Muscle of leg (tissue), 11 donors: Measurements from ENCODE around the gene TMTC2. TPM values are rescaled to one million over a fixed set of nuclear protein-coding genes. Genes with fewer than 3 reads are reported as not detected.

Experiments
- DNase-seq: peaks from one replicate; pipeline ENCODE4 v3.0.0; 2013
- H3K27ac ChIP-seq: one replicate; pipeline ENCODE4 v1.5.1; 2013; ENCODE audit warnings: mild to moderate bottlenecking, low read length, control low read depth
- H3K27me3 ChIP-seq: one replicate; pipeline ENCODE4 v1.6.1; 2013; ENCODE audit warnings: low read length; ENCODE audit not compliant: control insufficient read depth, insufficient read depth
- H3K36me3 ChIP-seq: one replicate; pipeline ENCODE4 v1.6.1; 2013; ENCODE audit warnings: low read length; ENCODE audit not compliant: control insufficient read depth, insufficient read depth
- H3K4me1 ChIP-seq: one replicate; pipeline ENCODE4 v1.6.1; 2013; ENCODE audit warnings: low read length; ENCODE audit not compliant: control insufficient read depth, insufficient read depth
- H3K4me3 ChIP-seq: one replicate; pipeline ENCODE4 v1.5.1; 2013; ENCODE audit warnings: low read length, control low read depth
- H3K9me3 ChIP-seq: replicated peaks from 2 replicates; pipeline ENCODE4 v1.6.1; 2013; ENCODE audit warnings: low read depth, low read length; ENCODE audit not compliant: control insufficient read depth
- WGBS: methylation state at CpG from one replicate; pipeline ENCODE4 v1.1.5; 2013; ENCODE audit warnings: missing lambda C conversion rate; ENCODE audit not compliant: insufficient coverage; 5-methylcytosine and 5-hydroxymethylcytosine counted together
- polyA plus RNA-seq, 8 donors: library from polyadenylated mRNA; unstranded; fragments of 120-200 nt; gene quantifications; one replicate each; pipeline versions ENCODE4 v1.2.1 to v1.2.3, GENCODE V29; 2013; ENCODE audit warnings: inconsistent platforms in 1 of 8, low replicate concordance in 1 of 8; ENCODE audit not compliant: insufficient read length in 8 of 8, insufficient read depth in 1 of 8
- total RNA-seq: library from RNA; stranded (reverse); fragments of 120-200 nt; gene quantifications from one replicate; pipeline ENCODE4 v1.2.4, GENCODE V29; 2013

The TMTC2 gene
- total and polyA plus RNA-seq, 9 donors, result 10.8 to 24.8 (median 18.3) TPM

- Histone ChIP-seq H3K4me3 (no peak overlapping the region), H3K27me3 (no peaks in the 10 kb centered on the region), H3K9me3 (no peaks in the 10 kb centered on the region), H3K36me3 (no peaks in the 10 kb centered on the region), H3K4me1 (no peaks in the 10 kb centered on the region), H3K27ac (no peak overlapping the region)
- DNase-seq, result no peak
- 83% methylated on average over 3 of the region's 3 CpGs for WGBS
Measured at GRCh38 chr12:82675246-82675645, 11.5 kb upstream of the TMTC2 start.

- Histone ChIP-seq H3K36me3 (no peaks in the 10 kb centered on the region), H3K27me3 (no peaks in the 10 kb centered on the region), H3K4me3 (no peak overlapping the region), H3K27ac (no peak overlapping the region), H3K9me3 (no peaks in the 10 kb centered on the region), H3K4me1 (peaks cover 5% of the 10 kb centered on the region)
- WGBS, result 50% methylated on average over 1 of the region's 1 CpG
- no peak for DNase-seq
Measured at GRCh38 chr12:82682326-82682725, 4.4 kb upstream of the TMTC2 start.

GRCh38 chr12:82682851-82683261 is 3.9 kb upstream of the TMTC2 start:
- H3K4me3 ChIP-seq, result no peak overlapping the region
- no peaks in the 10 kb centered on the region for H3K27me3 ChIP-seq
- peaks cover 5% of the 10 kb centered on the region for H3K4me1 ChIP-seq
- no peak for DNase-seq
- no peaks in the 10 kb centered on the region for H3K9me3 ChIP-seq
- H3K27ac ChIP-seq, result no peak overlapping the region
- 20% methylated on average over 2 of the region's 4 CpGs for WGBS
- H3K36me3 ChIP-seq, result no peaks in the 10 kb centered on the region

GRCh38 chr12:82685790-82686167 is 927 bp upstream of the TMTC2 start:
- 0% methylated on average over 6 of the region's 11 CpGs for WGBS
- no peaks in the 10 kb centered on the region for H3K27me3 ChIP-seq
- peak; percentile 98 for DNase-seq

GRCh38 chr12:82687021-82688011 is 610 bp downstream of the TMTC2 start:
- WGBS, result under 1% methylated on average over 60 of the region's 75 CpGs
- Histone ChIP-seq H3K36me3 (no peaks in the 10 kb centered on the region), H3K9me3 (no peaks in the 10 kb centered on the region), H3K4me3 (peak overlapping the region; percentile 93), H3K4me1 (peaks cover 9% of the 10 kb centered on the region), H3K27ac (peak overlapping the region; percentile 97), H3K27me3 (no peaks in the 10 kb centered on the region)
- DNase-seq, result peak; percentile 67

More at GRCh38 chr12:82685790-82686167, 927 bp upstream of the TMTC2 start:
- Histone ChIP-seq H3K27ac (peak overlapping the region; percentile 97), H3K4me3 (peak overlapping the region; percentile 93), H3K9me3 (no peaks in the 10 kb centered on the region), H3K36me3 (no peaks in the 10 kb centered on the region), H3K4me1 (peaks cover 10% of the 10 kb centered on the region)

- WGBS, result 0% methylated on average over 3 of the region's 12 CpGs
- peak overlapping the region; percentile 97 for H3K27ac ChIP-seq
- no peaks in the 10 kb centered on the region for H3K9me3 ChIP-seq
- DNase-seq, result peak; percentile 34
- H3K4me1 ChIP-seq, result peaks cover 7% of the 10 kb centered on the region
- peaks cover under 1% of the 10 kb centered on the region for H3K36me3 ChIP-seq
- no peaks in the 10 kb centered on the region for H3K27me3 ChIP-seq
- peak overlapping the region; percentile 93 for H3K4me3 ChIP-seq
Measured at GRCh38 chr12:82688035-82688501, 1.4 kb downstream of the TMTC2 start.

GRCh38 chr12:82688596-82688995 is 1.9 kb downstream of the TMTC2 start:
- Histone ChIP-seq H3K27me3 (no peaks in the 10 kb centered on the region), H3K36me3 (peaks cover 4% of the 10 kb centered on the region), H3K9me3 (no peaks in the 10 kb centered on the region), H3K27ac (peak overlapping the region; percentile 97), H3K4me1 (peaks cover 7% of the 10 kb centered on the region), H3K4me3 (peak overlapping the region; percentile 93)
- WGBS, result no CpG with 5 or more reads among the region's 7 CpGs
- DNase-seq, result peak; percentile 56

GRCh38 chr12:82690006-82690405 is 3.3 kb downstream of the TMTC2 start:
- peak overlapping the region; percentile 4 for H3K4me3 ChIP-seq
- H3K9me3 ChIP-seq, result no peaks in the 10 kb centered on the region
- no peaks in the 10 kb centered on the region for H3K27me3 ChIP-seq
- H3K4me1 ChIP-seq, result peaks cover 7% of the 10 kb centered on the region
- DNase-seq, result peak; percentile 38
- peak overlapping the region; percentile 22 for H3K27ac ChIP-seq
- H3K36me3 ChIP-seq, result peaks cover 4% of the 10 kb centered on the region
- WGBS, result no CpG with 5 or more reads among the region's 1 CpG

- DNase-seq, result no peak
- Histone ChIP-seq H3K4me1 (peaks cover 5% of the 10 kb centered on the region), H3K9me3 (no peaks in the 10 kb centered on the region), H3K4me3 (no peak overlapping the region), H3K36me3 (peaks cover 6% of the 10 kb centered on the region), H3K27ac (no peak overlapping the region), H3K27me3 (no peaks in the 10 kb centered on the region)
- WGBS, result no CpG with 5 or more reads among the region's 1 CpG
Measured at GRCh38 chr12:82691513-82691912, 4.8 kb downstream of the TMTC2 start.

GRCh38 chr12:82694276-82694675 is 7.6 kb downstream of the TMTC2 start:
- Histone ChIP-seq H3K4me1 (no peaks in the 10 kb centered on the region), H3K27ac (no peak overlapping the region), H3K4me3 (no peak overlapping the region), H3K9me3 (no peaks in the 10 kb centered on the region), H3K36me3 (peaks cover 6% of the 10 kb centered on the region), H3K27me3 (no peaks in the 10 kb centered on the region)
- 100% methylated on average over 3 of the region's 3 CpGs for WGBS
- no peak for DNase-seq
